Measurements from ENCODE around the gene PTGES. TPM values are rescaled to one million over a fixed set of nuclear protein-coding genes. Genes with fewer than 3 reads are reported as not detected.

Gene PTGES
- total RNA-seq, 1 donor from 2014 or later = 50.8 TPM

- DNase-seq (ENCODE audit: low spot score) = no peak
Observed at GRCh38 chr9:129693741-129694140, 59.1 kb downstream of the PTGES start.

- no peak for DNase-seq (ENCODE audit: low spot score)
Observed at GRCh38 chr9:129692534-129692933, 60.3 kb downstream of the PTGES start.

Other genes with a start within 250 kb of the PTGES start
- 1.2 TPM for gene C9orf50, start 131.9 kb downstream of the PTGES start, total RNA-seq (ENCODE audit: insufficient read depth, low replicate concordance)
- gene NTMT1, start 126.9 kb downstream of the PTGES start, total RNA-seq (ENCODE audit: insufficient read depth, low replicate concordance) = 13.5 TPM
- gene ASB6, start 110.9 kb downstream of the PTGES start, total RNA-seq (ENCODE audit: insufficient read depth, low replicate concordance) = 1.7 TPM
- 10.4 TPM for gene PRRX2, start 87.4 kb downstream of the PTGES start, total RNA-seq (ENCODE audit: insufficient read depth, low replicate concordance)
- gene TOR1B, start 50.1 kb upstream of the PTGES start, total RNA-seq (ENCODE audit: insufficient read depth, low replicate concordance) = 29.4 TPM
- 13.0 TPM for gene TOR1A, start 71.1 kb upstream of the PTGES start, total RNA-seq (ENCODE audit: insufficient read depth, low replicate concordance)
- gene C9orf78, start 82.2 kb upstream of the PTGES start, total RNA-seq (ENCODE audit: insufficient read depth, low replicate concordance) = 49.1 TPM
- 27.2 TPM for gene USP20, start 82.4 kb upstream of the PTGES start, total RNA-seq (ENCODE audit: insufficient read depth, low replicate concordance)

Data from umbilical cord (tissue), 2 donors.